ENCODE results near the gene HSFX3. TPM values are rescaled to one million over a fixed set of nuclear protein-coding genes. Genes with fewer than 3 reads are reported as not detected.
"Not testable (repeated sequence)": the region's sequence is repeated elsewhere in the genome, so short reads cannot be mapped to it uniquely, and the experiment has no call there.

Gene HSFX3
- total and polyA plus RNA-seq, 4 experiments from 2014 or later = not detected

- H3K9me3 ChIP-seq (ENCODE audit: control insufficient read depth in 1 of 2, low read length in 2 of 2); H3K9me3 Mint-ChIP-seq; H3K27me3 ChIP-seq (ENCODE audit: insufficient read depth, low read length); H3K36me3 Mint-ChIP-seq; H3K36me3 ChIP-seq (ENCODE audit: insufficient read depth, low read length); intact Hi-C loops (cut with micrococcal nuclease); H3K4me3 ChIP-seq (ENCODE audit: low read length in 2 of 2); H3K27me3 Mint-ChIP-seq: not testable (repeated sequence)
- peaks cover 54% of the 10 kb centered on the region for H3K4me1 ChIP-seq (ENCODE audit: insufficient read depth, low read length)
- ChIA-PET CTCF (ENCODE audit: partially characterized antibody) (interaction anchor here (1.1 to 6.5 kb wide), 4 partner anchors 13 to 21 kb away, joined by 3 to 56 read pairs (median 10); partner anchors contain the start of gene EOLA1), POLR2A (ENCODE audit: partially characterized antibody) (interaction anchor here (0.8 to 11.7 kb wide), 4 partner anchors 12 to 414 kb away, joined by 3 to 112 read pairs (median 34); partner anchors contain the start of genes EOLA1 and IDS)
- peak overlapping the region; percentile 74 for H3K27ac ChIP-seq (ENCODE audit: low read depth, low read length)
- Mint-ChIP-seq H3K27ac (peak overlapping the region; percentile 90 to 96 (median 94)), H3K4me1 (peaks cover 23 to 54% (median 33%) of the 10 kb centered on the region in 4 donors), H3K4me3 (peak overlapping the region in 7 of 8 donors; percentile 46 to 70 (median 66))
- DNase-seq = peak; percentile 68 to 93 (median 81)
These were observed 24.3 kb downstream of the HSFX3 start for GRCh38 chrX:149525389-149525788.

GRCh38 chrX:149522916-149523315 lies 26.8 kb downstream of the HSFX3 start:
- H3K27ac ChIP-seq (ENCODE audit: low read depth, low read length) = peak overlapping the region; percentile 15
- H3K36me3 ChIP-seq (ENCODE audit: insufficient read depth, low read length) = no peaks in the 10 kb centered on the region
- ChIA-PET CTCF (ENCODE audit: partially characterized antibody) (interaction anchor here (2.1 to 3.7 kb wide), 2 partner anchors 10 to 17 kb away, joined by 11 to 29 read pairs; partner anchors contain the start of gene EOLA1), POLR2A (ENCODE audit: partially characterized antibody) (interaction anchor here (3.0 to 11.7 kb wide), 3 partner anchors 10 to 19 kb away, joined by 35 to 112 read pairs (median 35); partner anchors contain the start of genes EOLA1 and IDS)
- H3K9me3 Mint-ChIP-seq = no peaks in the 10 kb centered on the region
- no peaks in the 10 kb centered on the region for H3K27me3 ChIP-seq (ENCODE audit: insufficient read depth, low read length)
- no peak for DNase-seq
- intact Hi-C loops (cut with micrococcal nuclease) = no loop called here
- H3K4me1 ChIP-seq (ENCODE audit: insufficient read depth, low read length) = peaks cover 59% of the 10 kb centered on the region
- H3K4me3 ChIP-seq (ENCODE audit: low read length in 2 of 2) = no peak overlapping the region
- H3K27me3 Mint-ChIP-seq = no peaks in the 10 kb centered on the region
- peaks cover 23 to 60% (median 35%) of the 10 kb centered on the region in 4 donors for H3K4me1 Mint-ChIP-seq
- H3K27ac Mint-ChIP-seq = peak overlapping the region; percentile 34 to 90 (median 74)
- H3K36me3 Mint-ChIP-seq = no peaks in the 10 kb centered on the region
- no peaks in the 10 kb centered on the region for H3K9me3 ChIP-seq (ENCODE audit: control insufficient read depth in 1 of 2, low read length in 2 of 2)
- H3K4me3 Mint-ChIP-seq = no peak overlapping the region

GRCh38 chrX:149521438-149521837 lies 28.3 kb downstream of the HSFX3 start:
- H3K27ac Mint-ChIP-seq = peak overlapping the region; percentile 33 to 95 (median 83)
- peak overlapping the region in 7 of 8 donors; percentile 62 to 88 (median 73) for H3K4me3 Mint-ChIP-seq
- Histone ChIP-seq H3K27me3 (ENCODE audit: insufficient read depth, low read length) (no peaks in the 10 kb centered on the region), H3K4me1 (ENCODE audit: insufficient read depth, low read length) (peaks cover 54% of the 10 kb centered on the region), H3K9me3 (ENCODE audit: control insufficient read depth in 1 of 2, low read length in 2 of 2) (no peaks in the 10 kb centered on the region), H3K36me3 (ENCODE audit: insufficient read depth, low read length) (no peaks in the 10 kb centered on the region), H3K4me3 (ENCODE audit: low read length in 2 of 2) (no peak overlapping the region), H3K27ac (ENCODE audit: low read depth, low read length) (no peak overlapping the region)
- POLR2A ChIA-PET (ENCODE audit: partially characterized antibody) = interaction anchor here (1.1 to 11.7 kb wide), 5 partner anchors 8 to 417 kb away, joined by 3 to 112 read pairs (median 35); partner anchors contain the start of genes EOLA1, EOLA2 and IDS
- peak in 4 of 5 donors; percentile 36 to 67 (median 56) for DNase-seq
- H3K36me3 Mint-ChIP-seq = no peaks in the 10 kb centered on the region
- CTCF ChIA-PET (ENCODE audit: partially characterized antibody) = interaction anchor here (1.7 to 3.7 kb wide), 3 partner anchors 9 to 50 kb away, joined by 3 to 29 read pairs (median 11); partner anchors contain the start of gene EOLA1
- peaks cover 19 to 51% (median 29%) of the 10 kb centered on the region in 4 donors for H3K4me1 Mint-ChIP-seq
- intact Hi-C loops (cut with micrococcal nuclease) = no loop called here
- H3K27me3 Mint-ChIP-seq = no peaks in the 10 kb centered on the region
- no peaks in the 10 kb centered on the region for H3K9me3 Mint-ChIP-seq

- intact Hi-C loops (cut with micrococcal nuclease); H3K4me3 ChIP-seq (ENCODE audit: low read length in 2 of 2); H3K27ac ChIP-seq (ENCODE audit: low read depth, low read length); H3K9me3 ChIP-seq (ENCODE audit: control insufficient read depth in 1 of 2, low read length in 2 of 2); H3K36me3 Mint-ChIP-seq; H3K27me3 Mint-ChIP-seq; H3K27me3 ChIP-seq (ENCODE audit: insufficient read depth, low read length); H3K9me3 Mint-ChIP-seq; H3K36me3 ChIP-seq (ENCODE audit: insufficient read depth, low read length): not testable (repeated sequence)
- DNase-seq = peak in 1 of 5 donors; percentile 14
- ChIA-PET POLR2A (ENCODE audit: partially characterized antibody) (interaction anchor here (1.1 to 11.7 kb wide), 4 partner anchors 8 to 417 kb away, joined by 3 to 112 read pairs (median 35); partner anchors contain the start of genes EOLA1, EOLA2 and IDS), CTCF (ENCODE audit: partially characterized antibody) (interaction anchor here (1.7 to 3.7 kb wide), 3 partner anchors 8 to 50 kb away, joined by 3 to 29 read pairs (median 11); partner anchors contain the start of gene EOLA1)
- peak overlapping the region; percentile 0 to 95 (median 76) for H3K27ac Mint-ChIP-seq
- peak overlapping the region in 6 of 8 donors; percentile 6 to 88 (median 71) for H3K4me3 Mint-ChIP-seq
- H3K4me1 Mint-ChIP-seq = peaks cover 22 to 49% (median 27%) of the 10 kb centered on the region in 4 donors
- H3K4me1 ChIP-seq (ENCODE audit: insufficient read depth, low read length) = peaks cover 49% of the 10 kb centered on the region
These were observed 29.0 kb downstream of the HSFX3 start for GRCh38 chrX:149520636-149521277.

GRCh38 chrX:149518236-149518635 lies 31.5 kb downstream of the HSFX3 start:
- Mint-ChIP-seq H3K27ac (no peak overlapping the region), H3K4me3 (no peak overlapping the region), H3K36me3 (no peaks in the 10 kb centered on the region), H3K27me3 (no peaks in the 10 kb centered on the region), H3K9me3 (no peaks in the 10 kb centered on the region), H3K4me1 (peaks cover 23 to 38% (median 27%) of the 10 kb centered on the region in 4 donors)
- Histone ChIP-seq H3K27ac (ENCODE audit: low read depth, low read length) (no peak overlapping the region), H3K27me3 (ENCODE audit: insufficient read depth, low read length) (no peaks in the 10 kb centered on the region), H3K9me3 (ENCODE audit: control insufficient read depth in 1 of 2, low read length in 2 of 2) (no peaks in the 10 kb centered on the region), H3K4me3 (ENCODE audit: low read length in 2 of 2) (no peak overlapping the region), H3K36me3 (ENCODE audit: insufficient read depth, low read length) (no peaks in the 10 kb centered on the region), H3K4me1 (ENCODE audit: insufficient read depth, low read length) (peaks cover 43% of the 10 kb centered on the region)
- CTCF ChIA-PET (ENCODE audit: partially characterized antibody) = no interaction called here
- DNase-seq = no peak
- intact Hi-C loops (cut with micrococcal nuclease) = no loop called here
- POLR2A ChIA-PET (ENCODE audit: partially characterized antibody) = no interaction called here

- peak overlapping the region in 1 of 7 donors; percentile 47 for H3K27ac Mint-ChIP-seq
These were observed 32.4 kb downstream of the HSFX3 start for GRCh38 chrX:149517308-149517707.

GRCh38 chrX:149516604-149517003 lies 33.1 kb downstream of the HSFX3 start:
- Mint-ChIP-seq H3K27ac (no peak overlapping the region), H3K4me3 (no peak overlapping the region), H3K9me3 (no peaks in the 10 kb centered on the region), H3K36me3 (no peaks in the 10 kb centered on the region), H3K4me1 (peaks cover 18 to 29% (median 20%) of the 10 kb centered on the region in 4 donors), H3K27me3 (no peaks in the 10 kb centered on the region)
- intact Hi-C loops (cut with micrococcal nuclease) = no loop called here
- no peak overlapping the region for H3K27ac ChIP-seq (ENCODE audit: low read depth, low read length)
- DNase-seq = no peak
- no peaks in the 10 kb centered on the region for H3K27me3 ChIP-seq (ENCODE audit: insufficient read depth, low read length)
- ChIA-PET POLR2A (ENCODE audit: partially characterized antibody) (no interaction called here), CTCF (ENCODE audit: partially characterized antibody) (no interaction called here)
- peaks cover 36% of the 10 kb centered on the region for H3K4me1 ChIP-seq (ENCODE audit: insufficient read depth, low read length)
- no peaks in the 10 kb centered on the region for H3K9me3 ChIP-seq (ENCODE audit: control insufficient read depth in 1 of 2, low read length in 2 of 2)
- H3K36me3 ChIP-seq (ENCODE audit: insufficient read depth, low read length) = no peaks in the 10 kb centered on the region
- H3K4me3 ChIP-seq (ENCODE audit: low read length in 2 of 2) = no peak overlapping the region

More at GRCh38 chrX:149517308-149517707, 32.4 kb downstream of the HSFX3 start:
- H3K9me3 Mint-ChIP-seq = no peaks in the 10 kb centered on the region
- H3K4me3 ChIP-seq (ENCODE audit: low read length in 2 of 2) = no peak overlapping the region
- no peak for DNase-seq
- ChIA-PET POLR2A (ENCODE audit: partially characterized antibody) (no interaction called here), CTCF (ENCODE audit: partially characterized antibody) (no interaction called here)
- H3K4me1 Mint-ChIP-seq = peaks cover 21 to 32% (median 24%) of the 10 kb centered on the region in 4 donors
- H3K36me3 ChIP-seq (ENCODE audit: insufficient read depth, low read length) = no peaks in the 10 kb centered on the region
- no peaks in the 10 kb centered on the region for H3K36me3 Mint-ChIP-seq
- intact Hi-C loops (cut with micrococcal nuclease) = no loop called here
- peaks cover 38% of the 10 kb centered on the region for H3K4me1 ChIP-seq (ENCODE audit: insufficient read depth, low read length)
- no peaks in the 10 kb centered on the region for H3K27me3 Mint-ChIP-seq
- no peaks in the 10 kb centered on the region for H3K9me3 ChIP-seq (ENCODE audit: control insufficient read depth in 1 of 2, low read length in 2 of 2)
- no peaks in the 10 kb centered on the region for H3K27me3 ChIP-seq (ENCODE audit: insufficient read depth, low read length)
- no peak overlapping the region for H3K27ac ChIP-seq (ENCODE audit: low read depth, low read length)
- H3K4me3 Mint-ChIP-seq = no peak overlapping the region
